ENCODE measurements around the gene CCDC88A.

DNA sequence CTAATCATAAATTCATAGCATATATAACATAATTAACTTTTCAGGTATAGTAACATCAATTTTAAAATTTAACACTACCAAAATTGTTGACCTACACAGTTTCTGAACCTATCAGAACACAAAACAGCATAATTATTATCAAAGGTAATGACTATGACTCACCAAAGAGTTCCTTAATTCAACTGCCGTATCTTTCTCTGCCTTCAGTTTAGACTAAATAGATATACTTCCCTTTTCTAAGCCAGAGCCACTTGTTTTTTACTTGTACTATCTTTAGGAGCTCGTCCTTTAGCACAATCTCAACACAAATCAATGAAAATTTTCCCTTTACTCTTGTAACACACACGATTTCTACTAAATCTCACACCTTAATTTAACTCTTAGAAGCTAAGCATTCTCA, 54.4 kb downstream of the CCDC88A start:
- TF ChIP-seq, protein P1, sequence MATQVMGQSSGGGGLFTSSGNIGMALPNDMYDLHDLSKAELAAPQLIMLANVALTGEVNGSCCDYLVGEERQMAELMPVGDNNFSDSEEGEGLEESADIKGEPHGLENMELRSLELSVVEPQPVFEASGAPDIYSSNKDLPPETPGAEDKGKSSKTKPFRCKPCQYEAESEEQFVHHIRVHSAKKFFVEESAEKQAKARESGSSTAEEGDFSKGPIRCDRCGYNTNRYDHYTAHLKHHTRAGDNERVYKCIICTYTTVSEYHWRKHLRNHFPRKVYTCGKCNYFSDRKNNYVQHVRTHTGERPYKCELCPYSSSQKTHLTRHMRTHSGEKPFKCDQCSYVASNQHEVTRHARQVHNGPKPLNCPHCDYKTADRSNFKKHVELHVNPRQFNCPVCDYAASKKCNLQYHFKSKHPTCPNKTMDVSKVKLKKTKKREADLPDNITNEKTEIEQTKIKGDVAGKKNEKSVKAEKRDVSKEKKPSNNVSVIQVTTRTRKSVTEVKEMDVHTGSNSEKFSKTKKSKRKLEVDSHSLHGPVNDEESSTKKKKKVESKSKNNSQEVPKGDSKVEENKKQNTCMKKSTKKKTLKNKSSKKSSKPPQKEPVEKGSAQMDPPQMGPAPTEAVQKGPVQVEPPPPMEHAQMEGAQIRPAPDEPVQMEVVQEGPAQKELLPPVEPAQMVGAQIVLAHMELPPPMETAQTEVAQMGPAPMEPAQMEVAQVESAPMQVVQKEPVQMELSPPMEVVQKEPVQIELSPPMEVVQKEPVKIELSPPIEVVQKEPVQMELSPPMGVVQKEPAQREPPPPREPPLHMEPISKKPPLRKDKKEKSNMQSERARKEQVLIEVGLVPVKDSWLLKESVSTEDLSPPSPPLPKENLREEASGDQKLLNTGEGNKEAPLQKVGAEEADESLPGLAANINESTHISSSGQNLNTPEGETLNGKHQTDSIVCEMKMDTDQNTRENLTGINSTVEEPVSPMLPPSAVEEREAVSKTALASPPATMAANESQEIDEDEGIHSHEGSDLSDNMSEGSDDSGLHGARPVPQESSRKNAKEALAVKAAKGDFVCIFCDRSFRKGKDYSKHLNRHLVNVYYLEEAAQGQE (IDR thresholded peaks at IDR 0.05; ENCODE audit: insufficient read depth in 1 of 2, low read depth in 2 of 2, low read length in 2 of 2) = no peak
- TF ChIP-seq TAF1 (IDR thresholded peaks at IDR 0.05; ENCODE audit: borderline replicate concordance, insufficient read depth, low read length) (no peak), POLR2AphosphoS5 (IDR thresholded peaks at IDR 0.05; ENCODE audit: low read depth, low read length) (no peak)
